A172 (cell line): ENCODE results near the gene TMEM119. TPM values are rescaled to one million over a fixed set of nuclear protein-coding genes. Genes with fewer than 3 reads are reported as not detected.
"Not testable (repeated sequence)": the region's sequence is repeated elsewhere in the genome, so short reads cannot be mapped to it uniquely, and the experiment has no call there.

Experiments
- DNase-seq: peaks from one replicate; pipeline ENCODE4 v3.0.0-alpha.2; 2015; ENCODE audit warnings: low spot score
- total RNA-seq: library from RNA; depleted of rRNA; stranded (reverse); fragments of >200 nt; shearing (Covaris generic); gene quantifications from 2 replicates; pipeline ENCODE4 v1.2.3, GENCODE V29; 2014

TMEM119 gene
- total RNA-seq, 1 experiment from 2014 or later, result not detected

- no peak for DNase-seq
Observed at GRCh38 chr12:108635201-108635996, 37.5 kb upstream of the TMEM119 start.

- peak; percentile 85 for DNase-seq
Observed at GRCh38 chr12:108634341-108634751, 36.5 kb upstream of the TMEM119 start.

DNA sequence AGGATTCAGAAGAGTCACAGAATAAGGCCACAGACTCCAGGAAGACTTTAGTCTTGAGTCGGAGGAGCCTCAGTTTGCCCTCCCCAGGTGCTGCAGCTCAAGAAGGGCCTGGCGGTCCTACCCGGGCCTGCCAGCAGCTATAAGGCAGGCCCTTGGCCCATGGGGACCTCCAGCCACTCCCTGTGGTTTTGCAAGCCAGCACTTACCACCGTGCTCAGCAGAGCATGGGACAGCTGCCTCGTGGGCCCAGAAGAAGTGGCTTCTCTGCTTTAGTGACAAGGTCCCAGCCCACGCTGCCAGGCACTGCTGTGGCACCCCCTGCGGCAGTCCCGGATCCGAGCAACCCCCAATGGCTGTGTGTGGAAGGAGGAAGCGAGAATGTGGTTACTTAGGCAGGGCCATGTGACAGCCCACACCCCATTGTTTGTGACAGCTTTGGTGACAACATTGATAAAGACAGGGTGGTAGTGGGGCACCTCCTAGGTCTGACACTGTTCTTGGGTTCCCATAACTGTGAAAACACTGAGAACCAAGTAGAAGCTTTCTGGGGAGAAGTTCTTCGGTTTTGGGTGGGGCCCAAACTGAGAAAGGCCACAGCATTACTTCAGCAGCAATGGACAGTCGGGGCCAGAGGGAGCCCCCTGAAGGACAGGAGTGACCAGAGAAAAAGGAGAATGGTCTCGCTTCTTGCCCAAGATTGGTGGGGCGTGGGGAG lies 35.8 kb upstream of the TMEM119 start, which contains the start of gene SELPLG:
Gene SELPLG, minus strand, starts transcription at position 361 of the 715 bp plus-strand sequence. CDS start 9,587 bp downstream, outside the sequence.
- no peak for DNase-seq

DNA sequence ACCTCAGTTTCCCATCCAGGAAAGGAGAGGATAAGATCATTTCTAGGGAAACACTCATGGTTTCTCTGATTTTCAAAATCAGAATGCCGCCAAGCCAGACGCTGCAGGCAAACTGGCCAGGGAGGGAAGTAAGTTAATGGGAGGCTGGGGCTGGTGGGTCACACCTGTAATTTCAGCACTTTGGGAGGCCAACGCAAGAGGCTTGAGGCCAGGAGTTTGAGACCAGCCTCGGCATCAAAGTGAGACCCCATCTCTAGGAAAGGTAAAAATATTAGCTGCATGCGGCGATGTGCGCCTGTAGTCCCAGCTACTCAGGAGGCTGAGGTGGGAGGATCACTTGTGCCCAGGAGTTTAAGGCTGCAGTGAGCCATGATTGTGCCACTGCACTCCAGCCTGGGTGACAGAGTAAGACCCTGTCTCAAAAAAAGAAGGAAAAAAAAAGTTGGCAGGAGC lies 35.2 kb upstream of the TMEM119 start:
- DNase-seq, result no peak

GRCh38 chr12:108631261-108631660 lies 33.4 kb upstream of the TMEM119 start:
- not testable (repeated sequence) for DNase-seq

DNA sequence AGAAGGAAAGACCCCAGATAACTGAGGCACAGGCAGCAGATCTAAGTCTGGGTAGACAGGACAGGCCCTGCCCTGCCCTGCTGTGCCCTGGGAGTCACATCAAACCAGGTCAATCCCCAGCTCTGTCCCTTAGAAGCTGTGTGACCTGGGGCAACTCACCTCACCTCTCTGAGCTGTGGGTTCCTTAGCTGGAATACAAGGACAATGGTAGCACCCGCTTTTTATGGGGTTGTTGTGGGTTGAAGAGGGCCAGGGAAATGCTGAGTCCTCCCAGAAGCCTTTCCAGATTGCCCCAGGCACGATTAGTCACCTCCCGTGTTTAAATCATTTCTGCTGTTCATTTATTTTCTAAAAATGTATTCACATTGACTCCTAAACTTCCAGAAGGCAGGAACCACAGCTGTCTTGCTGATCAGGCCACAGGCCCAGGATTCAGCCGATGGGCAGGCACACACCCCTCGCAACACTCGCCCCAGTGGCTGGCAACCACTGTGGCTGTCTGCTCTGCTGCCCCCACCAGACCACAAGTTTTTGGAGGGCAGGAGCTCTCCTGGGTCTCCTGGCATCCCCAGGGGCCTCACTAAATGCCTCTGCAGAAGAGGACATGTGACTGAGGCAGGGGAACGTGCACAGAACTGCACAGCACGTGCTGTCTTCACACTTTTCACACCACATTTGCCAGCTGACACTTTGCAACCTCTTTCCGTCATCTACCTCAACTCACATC lies 32.8 kb upstream of the TMEM119 start:
- DNase-seq, result peak; percentile 79

- peak; percentile 94 for DNase-seq
Observed at GRCh38 chr12:108629824-108630476, 32.1 kb upstream of the TMEM119 start.

GRCh38 chr12:108629151-108629550 lies 31.3 kb upstream of the TMEM119 start:
- DNase-seq, result no peak

DNA sequence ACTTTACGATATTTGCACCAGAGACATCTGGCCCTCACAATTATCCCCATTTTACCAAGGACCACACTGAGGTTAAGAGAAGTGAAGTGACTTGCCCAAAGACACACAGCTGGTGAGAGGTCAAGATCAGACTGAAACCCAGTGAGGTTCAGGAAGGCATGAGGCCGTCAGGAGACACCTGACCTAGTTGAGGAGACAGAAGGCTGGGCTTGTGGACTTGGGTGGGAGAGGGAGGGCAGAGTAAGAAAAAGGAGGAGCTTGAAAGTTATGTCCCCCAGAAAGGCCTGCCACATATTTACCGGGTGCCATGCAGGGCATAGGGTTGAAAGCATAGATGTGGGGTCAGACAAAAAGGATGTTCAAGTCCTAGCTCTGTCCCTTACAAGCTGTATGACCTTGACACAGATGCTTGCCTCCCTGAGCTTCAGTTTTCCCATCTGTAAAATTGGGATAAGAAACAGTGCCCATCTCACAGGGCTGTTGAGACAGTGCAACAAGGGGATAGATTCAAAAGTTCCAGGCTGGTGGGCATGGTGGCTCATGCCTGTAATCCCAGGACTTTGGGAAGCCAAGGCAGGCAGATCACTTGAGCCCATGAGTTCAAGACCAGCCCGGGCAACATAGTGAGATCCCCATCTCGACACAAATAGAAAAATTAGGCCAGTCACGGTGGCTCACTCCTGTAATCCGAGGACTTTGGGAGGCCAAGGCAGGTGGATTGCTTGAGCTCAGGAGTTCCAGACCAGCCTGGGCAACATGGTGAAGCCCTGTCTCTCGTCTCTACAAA lies 29.4 kb upstream of the TMEM119 start:
- no peak for DNase-seq

DNA sequence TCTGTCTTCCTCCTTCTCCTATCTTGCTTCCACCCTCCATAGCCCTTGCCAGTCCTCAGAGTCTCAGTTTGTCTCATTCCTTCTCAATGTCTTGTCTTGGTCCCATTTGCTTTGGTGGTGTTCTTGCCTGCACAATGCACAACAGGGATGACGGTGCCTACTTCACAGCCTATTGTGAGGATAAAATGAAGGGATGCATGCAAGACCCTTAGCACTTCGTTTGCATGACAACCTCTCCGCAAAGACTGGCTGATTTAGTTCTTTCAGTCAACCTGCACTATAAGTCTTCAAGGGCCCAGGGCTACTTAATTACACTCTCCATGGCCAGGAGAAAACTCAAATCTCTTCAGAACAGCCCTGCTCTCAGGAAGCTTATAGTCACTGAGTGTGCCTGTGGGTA lies 27.3 kb upstream of the TMEM119 start:
- DNase-seq, result no peak

- DNase-seq, result no peak
Observed at GRCh38 chr12:108623577-108623976, 25.7 kb upstream of the TMEM119 start.

DNA sequence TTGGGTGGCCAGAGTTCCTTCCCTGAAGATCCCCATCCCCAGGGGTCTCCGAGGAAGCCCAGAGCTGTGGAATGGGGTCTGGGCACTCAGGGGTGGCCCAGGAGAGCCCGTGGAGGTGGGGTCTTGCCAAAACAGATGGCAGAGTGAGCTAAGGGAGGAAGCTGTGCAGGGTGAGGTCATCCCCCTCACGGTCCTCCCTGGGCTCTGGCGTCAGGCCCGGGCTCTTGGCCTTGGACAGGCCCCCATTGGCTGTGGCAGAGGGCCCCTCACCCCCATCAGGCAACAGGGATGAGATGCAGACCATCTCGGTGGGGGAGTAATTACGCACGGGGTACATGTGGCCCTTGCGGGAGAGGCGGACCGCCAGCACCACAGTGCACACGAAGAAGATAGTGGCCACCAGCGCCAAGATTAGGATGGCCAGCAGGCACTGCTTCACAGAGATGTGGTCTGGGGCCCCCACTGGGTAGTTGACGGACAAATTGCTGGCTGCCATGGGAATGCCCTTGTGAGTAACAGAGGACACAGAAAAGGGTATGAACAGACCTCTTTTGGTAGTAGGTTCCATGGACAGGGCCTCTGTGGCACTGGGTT lies 25.1 kb upstream of the TMEM119 start:
- DNase-seq, result no peak

DNA sequence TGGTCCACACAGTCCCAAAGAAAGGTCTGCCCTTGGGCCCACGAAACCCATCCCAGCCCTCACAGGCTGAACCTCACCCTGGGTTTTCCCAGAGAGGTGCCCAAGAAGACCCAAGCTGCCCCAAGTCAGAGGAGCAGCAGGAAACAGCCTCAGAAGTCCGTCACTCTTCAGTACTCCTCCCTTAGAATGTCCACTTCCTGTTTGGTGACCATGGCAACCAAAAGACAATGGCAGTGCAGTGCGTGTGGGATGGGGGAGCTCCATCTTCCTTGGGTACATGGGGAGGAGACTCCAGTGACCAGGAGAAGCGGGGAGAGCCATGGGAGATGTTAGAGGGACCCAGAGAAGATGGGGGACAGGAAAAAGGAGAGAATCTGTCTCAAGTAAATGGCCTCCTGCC lies 24.5 kb upstream of the TMEM119 start:
- peak; percentile 54 for DNase-seq

- DNase-seq, result no peak
Observed at GRCh38 chr12:108621161-108621560, 23.3 kb upstream of the TMEM119 start.

- DNase-seq, result no peak
Observed at GRCh38 chr12:108620236-108620879, 22.5 kb upstream of the TMEM119 start.

DNA sequence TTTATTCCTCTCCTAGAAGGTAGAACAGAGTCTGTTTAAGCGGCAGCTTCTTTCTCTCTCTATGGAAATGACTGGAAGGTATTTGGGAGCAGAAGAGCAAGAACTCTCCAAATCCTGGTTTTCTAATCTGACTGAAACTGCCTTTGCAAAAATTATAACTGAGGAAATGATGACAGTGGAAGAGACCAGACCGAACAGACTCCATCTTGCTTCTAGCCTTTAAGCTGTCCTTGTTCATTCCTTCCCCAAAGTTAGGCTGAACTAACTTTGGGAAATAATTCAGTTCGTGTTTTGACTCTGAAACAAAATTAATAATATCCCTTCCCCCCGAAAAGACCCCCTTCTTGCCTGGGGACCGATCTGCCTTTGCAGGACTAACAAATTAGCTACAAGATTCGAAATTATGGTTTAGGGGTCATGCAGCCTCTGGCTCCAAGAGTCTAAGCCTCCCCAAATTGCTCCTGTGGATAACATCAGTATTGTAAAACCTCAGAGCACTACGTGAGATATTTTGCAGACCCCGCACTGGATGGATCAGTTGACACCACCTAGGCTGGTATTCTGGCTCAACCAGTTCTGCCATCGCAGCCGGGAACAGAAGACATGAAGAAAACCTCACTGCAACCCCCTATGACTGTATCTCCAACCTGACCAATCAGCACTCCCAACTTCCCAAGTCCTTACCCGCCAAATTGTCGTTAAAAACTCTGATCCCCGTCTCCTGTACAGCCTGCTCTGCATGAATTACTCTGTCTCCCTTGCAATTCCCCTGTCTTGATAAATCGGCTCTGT lies 21.7 kb upstream of the TMEM119 start:
- DNase-seq, result no peak

DNA sequence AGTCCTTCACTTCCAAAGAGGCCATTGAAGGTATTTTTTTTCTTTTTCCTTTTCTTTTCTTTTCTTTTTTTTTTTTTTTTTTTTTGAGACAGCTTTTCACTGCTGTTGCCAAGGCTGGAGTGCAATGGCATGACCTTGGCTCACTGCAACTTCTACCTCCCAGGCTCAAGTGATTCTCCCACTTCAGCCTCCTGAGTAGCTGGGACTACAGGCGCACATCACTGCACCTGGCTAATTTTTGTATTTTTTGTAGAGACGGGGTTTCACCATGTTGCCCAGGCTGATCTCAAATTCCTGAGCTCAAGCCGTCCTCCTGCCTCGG lies 21.0 kb upstream of the TMEM119 start:
- not testable (repeated sequence) for DNase-seq

DNA sequence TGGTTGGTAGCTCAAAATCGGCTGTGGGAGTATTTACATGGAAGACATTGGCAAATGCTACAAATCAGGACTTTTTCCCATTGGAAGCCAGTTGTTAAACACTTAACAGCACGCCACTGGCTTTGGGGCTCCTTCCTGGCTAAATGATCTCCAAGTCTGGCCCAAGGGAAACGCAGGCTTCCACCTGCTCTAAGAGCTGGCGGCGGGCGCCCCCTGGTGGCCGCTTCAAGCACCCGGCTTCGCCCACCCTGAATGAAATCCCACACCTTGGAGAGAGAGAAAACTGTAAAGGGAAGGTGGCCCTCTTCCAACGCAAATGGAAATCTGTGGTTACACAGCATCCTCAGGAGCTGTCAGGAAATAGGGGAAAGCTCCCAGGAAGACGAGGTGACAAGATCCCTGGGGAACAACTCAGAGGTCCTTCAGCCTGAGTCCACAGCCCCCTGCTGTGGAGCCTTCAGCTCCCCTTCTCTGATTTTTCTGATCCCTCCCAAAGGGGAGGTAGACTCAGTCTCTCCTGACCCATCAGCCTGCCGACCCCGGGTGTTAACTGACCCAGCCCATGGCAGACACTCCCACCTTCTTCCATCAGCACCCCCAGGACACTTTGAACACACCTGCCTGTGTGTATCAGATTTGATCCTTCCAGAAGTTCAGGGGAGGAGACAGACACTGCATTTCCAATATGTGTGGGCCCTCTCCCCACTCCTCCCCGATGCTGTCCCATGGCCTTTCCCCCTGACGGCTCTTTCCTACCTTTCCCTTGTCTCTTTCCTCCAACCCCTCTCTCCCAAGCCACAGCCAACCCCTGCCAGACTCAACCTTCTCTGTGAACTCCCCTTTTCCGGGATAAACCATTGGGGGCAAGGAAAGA lies 20.4 kb upstream of the TMEM119 start:
- peak; percentile 84 for DNase-seq
